HG03159 (cell line): ENCODE results near the gene MYL6B.
A peak's percentile ranks its signal among the peaks of the same experiment; 100 is the strongest.
"Not testable (repeated sequence)": the region's sequence is repeated elsewhere in the genome, so short reads cannot be mapped to it uniquely, and the experiment has no call there.

Source experiments
- ATAC-seq: cut with Tn5 transposase; IDR thresholded peaks from one replicate; pipeline ENCODE4 v1.9.1; 2021; ENCODE audit warnings: mild to moderate bottlenecking, moderate library complexity; ENCODE audit not compliant: unreplicated experiment

MYL6B gene

DNA sequence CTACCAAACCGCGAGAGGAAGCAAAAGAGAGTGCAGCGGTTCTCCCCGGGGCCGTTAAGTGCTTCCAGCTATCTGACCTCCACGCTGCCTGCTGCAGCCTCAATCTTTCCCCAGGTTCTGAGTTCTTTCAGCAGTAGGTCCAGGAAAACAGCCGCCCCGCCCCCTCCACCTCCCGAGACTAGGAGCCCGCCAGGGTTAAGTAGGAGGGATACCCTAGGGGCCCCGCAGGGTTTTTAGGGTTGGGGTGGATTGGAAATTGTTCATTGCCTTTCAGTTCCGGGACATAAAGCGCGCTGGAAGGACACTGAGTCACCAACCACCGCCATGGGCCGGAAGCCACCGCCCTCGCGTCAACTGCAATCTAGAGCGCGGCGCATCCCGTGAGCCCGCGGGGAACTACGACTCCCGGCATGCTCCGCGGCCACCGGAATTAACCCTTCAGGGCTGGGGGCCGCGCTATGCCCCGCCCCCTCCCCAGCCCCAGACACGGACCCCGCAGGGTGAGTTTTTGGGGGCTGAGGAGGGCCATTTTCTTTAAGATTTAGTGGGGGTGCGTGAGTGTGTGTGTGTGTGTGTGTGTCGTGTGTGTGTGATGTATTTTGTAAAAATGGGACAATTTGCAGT is at the start of gene MYL6B:
MYL6B (plus strand) TSS at position 456 of the 624 bp plus-strand sequence. CDS start 1,332 bp downstream, outside the sequence.
- peak; percentile 68 for ATAC-seq

- no peak for ATAC-seq
These were observed 49.7 kb upstream of the MYL6B start for GRCh38 chr12:56102683-56103065.

GRCh38 chr12:56103066-56103711 is 49.2 kb upstream of the MYL6B start:
- ATAC-seq, result no peak

GRCh38 chr12:56103823-56104108 is 48.6 kb upstream of the MYL6B start:
- ATAC-seq, result peak; percentile 19

DNA sequence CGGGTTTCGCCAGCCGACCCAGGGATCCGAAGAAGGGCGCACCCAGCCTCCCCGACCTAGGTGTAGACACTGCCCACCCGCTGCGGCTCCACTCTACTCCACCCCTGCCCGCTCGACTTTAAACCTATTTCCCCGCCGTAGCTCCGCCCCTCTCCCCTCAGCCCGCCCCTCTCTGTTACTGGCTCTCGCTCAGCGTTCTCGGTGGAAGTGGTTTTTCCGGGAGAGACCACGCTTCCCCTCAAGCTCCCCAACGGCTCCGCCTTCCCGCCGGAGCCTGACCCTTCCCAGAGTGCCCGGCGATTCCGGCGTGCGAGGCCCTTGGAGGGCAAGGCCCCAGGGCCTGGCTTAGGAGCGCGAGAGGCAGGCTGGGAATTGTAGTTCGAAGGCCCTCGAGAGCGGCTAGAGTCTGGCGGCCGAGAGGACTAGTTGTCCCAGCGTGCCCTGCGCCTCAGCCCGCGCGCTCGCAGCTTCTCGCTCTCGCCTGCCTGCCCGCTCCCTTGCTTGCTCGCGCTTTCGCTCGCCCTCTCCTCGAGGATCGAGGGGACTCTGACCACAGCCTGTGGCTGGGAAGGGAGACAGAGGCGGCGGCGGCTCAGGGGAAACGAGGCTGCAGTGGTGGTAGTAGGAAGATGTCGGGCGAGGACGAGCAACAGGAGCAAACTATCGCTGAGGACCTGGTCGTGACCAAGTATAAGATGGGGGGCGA is 48.1 kb upstream of the MYL6B start, which contains the start of gene PA2G4:
PA2G4 (plus strand) TSS at position 451 of the 706 bp plus-strand sequence; CDS start at position 630, 179 bp downstream.
- peak; percentile 92 for ATAC-seq

GRCh38 chr12:56104815-56105608 is 47.4 kb upstream of the MYL6B start:
- peak; percentile 12 for ATAC-seq

- ATAC-seq, result no peak
These were observed 46.8 kb upstream of the MYL6B start for GRCh38 chr12:56105609-56105902.

GRCh38 chr12:56107242-56107641 is 45.1 kb upstream of the MYL6B start:
- ATAC-seq, result no peak

GRCh38 chr12:56110571-56110970 is 41.8 kb upstream of the MYL6B start:
- ATAC-seq, result no peak

- no peak for ATAC-seq
These were observed 38.3 kb upstream of the MYL6B start for GRCh38 chr12:56114084-56114483.

DNA sequence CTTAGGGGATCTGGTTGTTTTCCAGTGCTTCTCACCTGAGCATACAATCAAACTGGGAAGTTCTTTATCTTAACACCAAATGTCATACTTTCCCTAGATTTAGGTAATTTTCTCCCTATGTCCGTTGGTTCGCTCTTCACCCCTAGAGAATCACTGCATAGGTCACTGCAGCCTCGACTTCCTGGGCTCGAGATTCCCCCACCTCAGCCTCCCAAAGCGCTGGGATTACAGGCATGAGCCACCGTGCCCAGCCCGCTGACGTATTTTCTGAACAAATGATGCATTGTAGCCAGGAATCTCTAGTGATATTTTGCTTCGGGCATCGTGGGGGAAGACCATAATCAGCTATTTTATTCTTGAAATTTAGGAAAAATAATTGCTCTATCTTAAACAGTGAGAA is 37.1 kb upstream of the MYL6B start:
- no peak for ATAC-seq

DNA sequence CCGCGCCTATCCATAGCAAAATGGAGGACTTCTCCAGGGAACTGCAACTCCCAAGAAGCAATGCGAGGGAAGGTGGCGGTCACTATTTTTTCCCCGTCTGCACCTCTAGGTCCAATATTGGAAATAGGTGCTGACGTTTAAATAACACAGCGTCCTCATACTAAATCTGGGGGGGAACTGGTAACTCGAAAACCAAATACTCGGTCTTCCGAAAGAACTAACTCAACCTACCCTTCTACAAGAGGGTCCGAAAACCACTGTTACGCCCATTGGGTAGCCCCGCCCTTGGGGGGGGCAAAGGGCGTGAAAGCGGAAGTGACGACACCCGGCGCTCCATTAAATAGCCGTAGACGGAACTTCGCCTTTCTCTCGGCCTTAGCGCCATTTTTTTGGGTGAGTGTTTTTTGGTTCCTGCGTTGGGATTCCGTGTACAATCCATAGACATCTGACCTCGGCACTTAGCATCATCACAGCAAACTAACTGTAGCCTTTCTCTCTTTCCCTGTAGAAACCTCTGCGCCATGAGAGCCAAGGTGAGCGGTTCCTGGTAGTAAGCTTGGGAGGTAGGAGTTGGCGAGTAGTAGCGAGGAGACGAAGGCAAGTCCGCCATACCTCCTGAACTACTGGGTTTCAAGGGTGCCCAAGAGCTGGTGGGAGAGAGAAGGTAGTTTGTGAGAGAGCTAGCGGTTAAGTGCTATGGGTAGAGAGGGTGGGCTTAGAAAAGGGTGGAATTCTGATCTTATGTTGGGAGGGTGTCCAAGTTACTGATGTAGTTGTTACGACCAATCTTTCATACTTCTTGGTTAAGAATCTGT is 35.9 kb upstream of the MYL6B start, which contains the start of gene RPL41:
RPL41 (plus strand) TSS at position 367 of the 815 bp plus-strand sequence.
- ATAC-seq, result peak; percentile 43

GRCh38 chr12:56117082-56117706 is 35.2 kb upstream of the MYL6B start:
- ATAC-seq, result not testable (repeated sequence)

- ATAC-seq, result peak; percentile 81
These were observed 34.4 kb upstream of the MYL6B start, which contains the start of gene ZC3H10 for GRCh38 chr12:56117778-56118687. Gene ZC3H10 (plus strand): TSS chr12:56118266. CDS start chr12:56120563, 2,297 bp downstream.

- peak; percentile 13 for ATAC-seq
These were observed 33.6 kb upstream of the MYL6B start for GRCh38 chr12:56118688-56119357.

GRCh38 chr12:56119361-56119796 is 33.0 kb upstream of the MYL6B start:
- no peak for ATAC-seq

GRCh38 chr12:56120158-56120846 is 32.1 kb upstream of the MYL6B start:
- no peak for ATAC-seq
